Neuronal stem cell (in vitro differentiated cells): ENCODE results near the gene SH3TC1.

ENCODE experiments used
- DNase-seq: peaks from one replicate; pipeline ENCODE4 v3.0.0-alpha.2; 2013; ENCODE audit warnings: low spot score
- H2AFZ ChIP-seq: one replicate; pipeline ENCODE4 v1.6.1; 2013; ENCODE audit warnings: mild to moderate bottlenecking, low read length, inconsistent platforms
- H2AK5ac ChIP-seq: 2 replicates; pipeline ENCODE4 v1.6.1; 2013; ENCODE audit warnings: low read depth, mild to moderate bottlenecking, inconsistent platforms, low read length, moderate library complexity, mixed read lengths
- H2BK120ac ChIP-seq: 2 replicates; pipeline ENCODE4 v1.6.1; 2013; ENCODE audit warnings: low read depth, mild to moderate bottlenecking, inconsistent platforms, low read length, moderate library complexity, mixed read lengths
- H2BK12ac ChIP-seq: one replicate; pipeline ENCODE4 v1.6.1; 2013; ENCODE audit warnings: low read length, inconsistent platforms
- H2BK15ac ChIP-seq: 2 replicates; pipeline ENCODE4 v1.6.1; 2013; ENCODE audit warnings: mild to moderate bottlenecking, low read length, inconsistent platforms, mixed read lengths
- H2BK5ac ChIP-seq: one replicate; pipeline ENCODE4 v1.6.1; 2013; ENCODE audit warnings: inconsistent platforms, mild to moderate bottlenecking, low read length, moderate library complexity
- H3K14ac ChIP-seq: one replicate; pipeline ENCODE4 v1.6.1; 2013; ENCODE audit warnings: low read length, inconsistent platforms
- H3K18ac ChIP-seq: 2 replicates; pipeline ENCODE4 v1.6.1; 2013; ENCODE audit warnings: low read length, inconsistent platforms
- H3K23ac ChIP-seq: 2 replicates; pipeline ENCODE4 v1.6.1; 2013; ENCODE audit warnings: low read depth, mild to moderate bottlenecking, mixed read lengths, low read length, inconsistent platforms; ENCODE audit not compliant: poor library complexity
- H3K27ac ChIP-seq: replicated peaks from 3 replicates; pipeline ENCODE4 v1.5.1; 2013; ENCODE audit warnings: low read length, inconsistent platforms
- H3K27me3 ChIP-seq, 3 experiments: 2 replicates each; pipeline ENCODE4 v1.6.1; 2013; ENCODE audit warnings: low read length in 3 of 3, mild to moderate bottlenecking in 2 of 3, inconsistent platforms in 1 of 3, low read depth in 1 of 3, mixed read lengths in 1 of 3, moderate library complexity in 1 of 3; ENCODE audit not compliant: control insufficient read depth in 3 of 3, insufficient read depth in 3 of 3
- H3K36me3 ChIP-seq, 2 donors: replicated peaks in 1 of 2; 2 replicates each; pipeline ENCODE4 v1.6.1; 2013; ENCODE audit warnings: low read length in 2 of 2; ENCODE audit not compliant: control insufficient read depth in 2 of 2, insufficient read depth in 2 of 2
- H3K4ac ChIP-seq: 2 replicates; pipeline ENCODE4 v1.6.1; 2013; ENCODE audit warnings: inconsistent platforms, mild to moderate bottlenecking, low read length, moderate library complexity
- H3K4me1 ChIP-seq, 2 donors: 1 replicate in 1 of 2; 2 replicates in 1 of 2; pipeline ENCODE4 v1.6.1; 2013; ENCODE audit warnings: low read length in 2 of 2, low read depth in 1 of 2; ENCODE audit not compliant: control insufficient read depth in 2 of 2, insufficient read depth in 1 of 2
- H3K4me2 ChIP-seq: one replicate; pipeline ENCODE4 v1.6.1; 2013; ENCODE audit warnings: mild to moderate bottlenecking, low read length, inconsistent platforms; ENCODE audit not compliant: insufficient read depth, poor library complexity, severe bottlenecking
- H3K4me3 ChIP-seq, 2 donors: 2 replicates each; pipeline ENCODE4 v1.5.1; 2013; ENCODE audit warnings: low read length in 2 of 2, mild to moderate bottlenecking in 2 of 2, inconsistent platforms in 1 of 2, moderate library complexity in 1 of 2
- H3K79me1 ChIP-seq: one replicate; pipeline ENCODE4 v1.6.1; 2013; ENCODE audit warnings: low read depth, mild to moderate bottlenecking, inconsistent platforms, low read length, moderate library complexity
- H3K9ac ChIP-seq: one replicate; pipeline ENCODE4 v1.6.1; 2013; ENCODE audit warnings: mild to moderate bottlenecking, low read depth, low read length, inconsistent platforms; ENCODE audit not compliant: poor library complexity
- H3K9me3 ChIP-seq, 2 donors: replicated peaks in 1 of 2; 2 replicates each; pipeline versions ENCODE3 to v1.6.1; 2013; ENCODE audit warnings: low read length in 2 of 2, mild to moderate bottlenecking in 2 of 2, inconsistent platforms in 1 of 2, low read depth in 1 of 2, mixed read lengths in 1 of 2, moderate library complexity in 1 of 2; ENCODE audit not compliant: control insufficient read depth in 2 of 2, insufficient read depth in 1 of 2
- H4K8ac ChIP-seq: one replicate; pipeline ENCODE4 v1.6.1; 2013; ENCODE audit warnings: low read depth, mild to moderate bottlenecking, inconsistent platforms, low read length, moderate library complexity
- H4K91ac ChIP-seq: one replicate; pipeline ENCODE4 v1.6.1; 2013; ENCODE audit warnings: low read length, low read depth, mild to moderate bottlenecking, inconsistent platforms; ENCODE audit not compliant: poor library complexity
- WGBS, 2 donors: extraction: QIAGEN DNeasy Blood & Tissue Kit; methylation state at CpG; one replicate each; pipeline ENCODE4 v1.1.7; 2013; ENCODE audit warnings: missing lambda C conversion rate in 2 of 2, mixed read lengths in 1 of 2; ENCODE audit not compliant: insufficient read length in 2 of 2, insufficient replicate concordance in 1 of 2; ENCODE audit errors: extremely low coverage in 2 of 2; 5-methylcytosine and 5-hydroxymethylcytosine counted together

SH3TC1 gene

DNA sequence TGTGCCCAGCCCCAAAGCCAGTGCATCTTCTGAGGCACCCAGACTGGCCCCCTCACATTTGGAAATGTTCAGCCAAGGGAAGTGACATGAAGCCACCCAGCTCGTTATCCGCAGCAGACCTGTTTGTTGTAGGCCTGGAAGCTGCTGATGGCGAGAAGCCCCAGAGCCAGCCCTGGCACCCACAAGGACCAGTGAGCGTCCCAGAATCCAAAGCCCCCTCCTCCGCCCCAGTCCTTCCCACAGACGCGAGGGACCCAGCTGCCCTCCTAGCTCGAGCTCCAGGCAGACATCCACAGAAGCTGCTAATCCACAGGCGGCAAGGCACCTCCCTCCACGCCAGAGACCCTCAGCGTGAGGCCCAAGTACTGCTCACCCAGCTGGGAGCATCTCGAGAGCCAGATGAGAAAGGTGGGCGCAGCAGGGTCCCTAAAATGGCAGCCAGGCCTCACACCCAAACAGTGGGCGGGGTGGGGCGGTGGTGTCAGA is 47.9 kb upstream of the SH3TC1 start:
- H3K18ac ChIP-seq, result no peak overlapping the region

DNA sequence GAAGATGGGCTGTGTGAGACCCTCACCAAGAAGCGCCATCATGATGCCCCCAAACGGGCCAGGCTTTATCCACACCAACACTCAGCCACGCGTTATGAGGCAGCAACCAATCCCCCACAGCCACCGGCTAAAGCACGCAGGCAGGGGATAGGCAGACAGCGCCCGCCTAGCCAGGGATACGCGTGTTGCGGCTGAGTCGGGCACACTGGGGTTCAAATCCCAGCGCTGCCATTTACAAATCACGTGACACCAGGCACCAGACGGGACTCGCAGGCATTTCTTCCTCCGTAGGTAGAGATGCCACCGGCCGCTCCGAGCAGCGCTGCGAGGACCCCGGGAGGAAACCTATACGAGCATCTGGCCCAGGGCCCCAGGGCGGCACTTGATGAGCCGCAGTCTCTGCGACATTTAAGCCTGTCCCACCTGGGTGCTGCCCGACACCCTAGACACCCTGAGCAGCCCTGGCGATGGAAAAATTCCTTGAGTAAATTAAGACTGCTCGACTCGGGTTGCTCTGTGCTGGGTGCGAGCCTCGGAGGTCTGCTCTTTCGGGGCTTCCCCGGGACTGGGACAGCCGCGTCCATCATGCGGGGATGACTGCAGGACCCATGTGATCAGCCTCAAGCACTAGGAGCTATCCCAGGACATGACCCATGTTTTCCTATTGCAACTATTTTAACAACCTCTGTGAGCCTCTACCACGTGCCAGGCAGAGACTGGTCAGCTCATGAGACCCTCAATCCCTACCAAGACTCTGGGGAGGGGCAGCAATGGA is 46.8 kb upstream of the SH3TC1 start:
- no peak overlapping the region for H3K4me3 ChIP-seq
- H3K9ac ChIP-seq, result no peak overlapping the region
- no peak overlapping the region for H2BK5ac ChIP-seq
- H3K18ac ChIP-seq, result peak overlapping the region; percentile 40
- no peak overlapping the region for H3K23ac ChIP-seq
- H2AK5ac ChIP-seq, result no peak overlapping the region
- H2BK120ac ChIP-seq, result no peak overlapping the region
- no peak overlapping the region for H2AFZ ChIP-seq
- no CpG with 5 or more reads among the region's 39 CpGs for WGBS, 2 donors
- H3K9me3 ChIP-seq, result no peaks in the 10 kb centered on the region
- H4K91ac ChIP-seq, result no peak overlapping the region
- no peaks in the 10 kb centered on the region for H3K36me3 ChIP-seq
- no peak overlapping the region for H3K27ac ChIP-seq
- peaks cover 3% of the 10 kb centered on the region for H3K79me1 ChIP-seq
- H3K14ac ChIP-seq, result no peak overlapping the region
- DNase-seq, result no peak
- H2BK15ac ChIP-seq, result no peak overlapping the region
- peaks cover 5 to 74% (median 12%) of the 10 kb centered on the region in 3 experiments for H3K27me3 ChIP-seq
- no peak overlapping the region for H4K8ac ChIP-seq
- no peaks in the 10 kb centered on the region for H3K4me1 ChIP-seq
- no peak overlapping the region for H3K4ac ChIP-seq
- no peak overlapping the region for H3K4me2 ChIP-seq
- H2BK12ac ChIP-seq, result peak overlapping the region; percentile 2

More for the DNA sequence above, 47.9 kb upstream of the SH3TC1 start:
- no peak overlapping the region for H4K8ac ChIP-seq
- H3K36me3 ChIP-seq, result no peaks in the 10 kb centered on the region
- peak overlapping the region; percentile 52 for H3K23ac ChIP-seq
- no peak overlapping the region for H3K4ac ChIP-seq
- H3K9ac ChIP-seq, result peak overlapping the region; percentile 54
- H2AFZ ChIP-seq, result no peak overlapping the region
- no peak overlapping the region for H3K4me2 ChIP-seq
- no peak for DNase-seq
- no peaks in the 10 kb centered on the region for H3K4me1 ChIP-seq
- no peak overlapping the region for H2BK5ac ChIP-seq
- no peaks in the 10 kb centered on the region for H3K9me3 ChIP-seq
- no peak overlapping the region for H2BK12ac ChIP-seq
- H3K14ac ChIP-seq, result peak overlapping the region; percentile 31
- H3K27me3 ChIP-seq, result peaks cover 0 to 71% (median 2%) of the 10 kb centered on the region in 3 experiments
- peak overlapping the region; percentile 40 for H2AK5ac ChIP-seq
- H3K27ac ChIP-seq, result no peak overlapping the region
- peak overlapping the region; percentile 24 for H2BK15ac ChIP-seq
- H4K91ac ChIP-seq, result no peak overlapping the region
- no peak overlapping the region for H2BK120ac ChIP-seq
- peaks cover 3% of the 10 kb centered on the region for H3K79me1 ChIP-seq
- H3K4me3 ChIP-seq, result peak overlapping the region in 1 of 2 donors; percentile 33
- WGBS, 2 donors, result no CpG with 5 or more reads among the region's 15 CpGs

DNA sequence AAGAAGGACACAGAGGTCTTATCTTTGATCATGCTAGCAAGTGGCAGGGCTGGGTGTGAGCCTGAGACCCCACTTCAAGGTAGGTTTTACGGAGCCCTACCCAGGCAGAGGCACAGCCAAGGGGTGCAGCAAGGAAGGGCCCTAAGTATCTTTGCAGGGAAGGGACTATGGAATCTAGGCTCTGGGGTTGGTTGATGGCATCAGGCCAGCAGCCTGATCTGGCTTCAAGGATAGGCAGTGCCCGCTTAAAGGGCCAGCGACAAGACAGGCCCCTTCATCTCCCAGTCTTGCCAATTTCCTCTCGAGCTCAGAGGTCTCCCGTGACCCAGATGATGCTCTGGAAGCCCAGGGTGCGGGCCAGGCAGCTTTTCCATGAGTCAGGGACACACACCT is 46.2 kb upstream of the SH3TC1 start:
- Histone ChIP-seq H3K23ac (no peak overlapping the region), H2AK5ac (no peak overlapping the region), H2BK120ac (no peak overlapping the region), H3K4me3 (no peak overlapping the region), H3K14ac (no peak overlapping the region), H3K4me1 (no peaks in the 10 kb centered on the region), H3K4ac (no peak overlapping the region), H4K91ac (no peak overlapping the region), H3K9me3 (peaks cover 0 to 2% of the 10 kb centered on the region in 2 donors), H2BK5ac (no peak overlapping the region), H3K18ac (no peak overlapping the region), H2AFZ (no peak overlapping the region), H2BK15ac (no peak overlapping the region), H3K9ac (no peak overlapping the region), H4K8ac (no peak overlapping the region), H3K27me3 (peaks cover 11 to 74% (median 18%) of the 10 kb centered on the region in 3 experiments), H2BK12ac (no peak overlapping the region), H3K36me3 (no peaks in the 10 kb centered on the region), H3K4me2 (no peak overlapping the region), H3K27ac (no peak overlapping the region), H3K79me1 (peaks cover 1% of the 10 kb centered on the region)
- WGBS, 2 donors, result no CpG with 5 or more reads among the region's 6 CpGs
- DNase-seq, result no peak

DNA sequence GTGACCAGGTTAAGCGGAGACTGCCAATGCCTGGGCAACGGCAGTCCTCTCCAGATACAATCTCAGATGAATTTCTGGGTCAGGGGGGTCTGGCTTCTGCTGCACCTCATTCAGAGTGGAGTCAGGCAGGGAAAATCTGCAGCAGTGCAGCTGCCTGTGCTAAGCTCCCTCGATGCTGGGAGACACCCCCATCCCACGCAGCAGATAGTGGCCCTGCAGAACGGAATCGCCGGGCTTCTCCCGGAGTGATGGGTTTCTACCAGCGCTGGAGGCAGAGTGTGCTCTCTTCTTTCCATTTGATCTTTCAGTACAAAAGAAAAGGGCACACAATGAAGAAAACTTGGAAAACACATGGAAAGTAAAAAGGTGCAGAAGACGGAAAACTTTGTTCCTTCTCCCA is 45.6 kb upstream of the SH3TC1 start:
- Histone ChIP-seq H4K8ac (no peak overlapping the region), H3K23ac (no peak overlapping the region), H3K79me1 (peaks cover 1% of the 10 kb centered on the region), H2BK120ac (no peak overlapping the region), H3K4me1 (no peaks in the 10 kb centered on the region), H2BK15ac (no peak overlapping the region), H2BK5ac (no peak overlapping the region), H3K36me3 (no peaks in the 10 kb centered on the region), H3K4me3 (no peak overlapping the region), H2BK12ac (no peak overlapping the region), H3K27me3 (peaks cover 17 to 79% (median 24%) of the 10 kb centered on the region in 3 experiments), H3K27ac (no peak overlapping the region), H2AFZ (no peak overlapping the region), H2AK5ac (no peak overlapping the region), H3K4ac (no peak overlapping the region), H3K18ac (no peak overlapping the region), H3K14ac (no peak overlapping the region), H4K91ac (no peak overlapping the region), H3K9me3 (peaks cover 0 to 2% of the 10 kb centered on the region in 2 donors), H3K4me2 (no peak overlapping the region), H3K9ac (no peak overlapping the region)
- DNase-seq, result no peak
- WGBS, 2 donors, result no CpG with 5 or more reads among the region's 10 CpGs
